Osteoblast (primary cell): ENCODE data around the gene BRMS1L. TPM values are rescaled to one million over a fixed set of nuclear protein-coding genes. Genes with fewer than 3 reads are reported as not detected.

Experiments used
- DNase-seq: peaks from one replicate; pipeline ENCODE4 v3.0.0; 2011; ENCODE audit warnings: low spot score, mixed read lengths; ENCODE audit not compliant: insufficient read length; ENCODE audit errors: missing footprints
- H2AFZ ChIP-seq: 2 replicates; pipeline ENCODE4 v1.6.0; 2011; ENCODE audit warnings: mild to moderate bottlenecking, low read length
- H3K27ac ChIP-seq: 2 replicates; pipeline ENCODE4 v1.5.1; 2011; ENCODE audit warnings: mild to moderate bottlenecking, low read depth, low read length, moderate library complexity
- H3K27me3 ChIP-seq: 2 replicates; pipeline ENCODE4 v1.6.0; 2012; ENCODE audit warnings: mild to moderate bottlenecking, control low read depth, inconsistent platforms, low read length, moderate library complexity; ENCODE audit not compliant: insufficient read depth
- H3K36me3 ChIP-seq: 2 replicates; pipeline ENCODE4 v1.5.1; 2011; ENCODE audit warnings: mild to moderate bottlenecking, low read length, control low read depth, moderate library complexity; ENCODE audit not compliant: insufficient read depth
- H3K4me1 ChIP-seq: 2 replicates; pipeline ENCODE4 v1.5.1; 2011; ENCODE audit warnings: mild to moderate bottlenecking, low read length, control low read depth, moderate library complexity; ENCODE audit not compliant: insufficient read depth
- H3K4me2 ChIP-seq: 2 replicates; pipeline ENCODE4 v1.6.0; 2011; ENCODE audit warnings: mild to moderate bottlenecking, low read length; ENCODE audit not compliant: insufficient read depth
- H3K4me3 ChIP-seq: fragments of 200-600 bp; sonication (generic); 3 replicates; pipeline ENCODE4 v1.5.1; 2012; ENCODE audit warnings: mild to moderate bottlenecking, low read length, inconsistent platforms; ENCODE audit not compliant: insufficient read depth
- H3K79me2 ChIP-seq: 2 replicates; pipeline ENCODE4 v1.6.0; 2012; ENCODE audit warnings: mild to moderate bottlenecking, low read length, control low read depth, inconsistent platforms; ENCODE audit not compliant: insufficient read depth
- H3K9me3 ChIP-seq: 2 replicates; pipeline ENCODE4 v1.5.1; 2011; ENCODE audit warnings: low read depth, low read length, control low read depth
- H4K20me1 ChIP-seq: 2 replicates; pipeline ENCODE4 v1.6.0; 2012; ENCODE audit warnings: mild to moderate bottlenecking, low read length, control low read depth; ENCODE audit not compliant: insufficient read depth
- total RNA-seq: library from RNA; depleted of rRNA; stranded (reverse); fragments of >200 nt; gene quantifications from 2 replicates; pipeline ENCODE4 v1.2.3, GENCODE V29; 2012
- TF ChIP-seq, protein P1 (sequence below): IDR thresholded peaks from 2 replicates; pipeline ENCODE4 v1.5.1; 2011; ENCODE audit warnings: mild to moderate bottlenecking, low read depth, low read length, moderate library complexity; ENCODE audit errors: extremely low read depth

Gene BRMS1L
- total RNA-seq, 1 donor: 3.6 TPM

DNA sequence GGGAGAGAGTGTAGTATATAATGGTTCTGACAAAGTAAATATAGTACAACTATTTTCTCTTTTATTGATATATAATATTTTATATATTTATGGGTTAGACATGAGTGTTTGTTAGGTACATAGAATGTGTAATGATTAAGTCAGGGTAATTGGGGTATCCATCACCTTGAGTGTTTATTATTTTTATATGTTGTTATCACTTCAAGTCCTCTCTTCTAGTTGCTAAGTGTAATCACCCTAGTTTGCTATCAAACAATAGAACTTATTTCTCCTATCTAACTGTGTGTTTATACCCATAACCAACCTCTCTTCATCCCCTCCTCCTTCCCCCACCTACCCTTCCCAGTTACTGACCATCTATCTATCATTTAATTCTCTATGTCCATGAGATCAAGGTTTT is 64.2 kb downstream of the BRMS1L start:
- H3K79me2 ChIP-seq: no peaks in the 10 kb centered on the region
- H3K4me2 ChIP-seq: no peak overlapping the region
- H3K4me1 ChIP-seq: no peaks in the 10 kb centered on the region
- DNase-seq: no peak
- no peaks in the 10 kb centered on the region for H3K27me3 ChIP-seq
- no peaks in the 10 kb centered on the region for H4K20me1 ChIP-seq
- H3K27ac ChIP-seq: no peak overlapping the region
- H3K9me3 ChIP-seq: no peaks in the 10 kb centered on the region
- H2AFZ ChIP-seq: no peak overlapping the region
- H3K4me3 ChIP-seq: no peak overlapping the region
- TF ChIP-seq, protein P1, sequence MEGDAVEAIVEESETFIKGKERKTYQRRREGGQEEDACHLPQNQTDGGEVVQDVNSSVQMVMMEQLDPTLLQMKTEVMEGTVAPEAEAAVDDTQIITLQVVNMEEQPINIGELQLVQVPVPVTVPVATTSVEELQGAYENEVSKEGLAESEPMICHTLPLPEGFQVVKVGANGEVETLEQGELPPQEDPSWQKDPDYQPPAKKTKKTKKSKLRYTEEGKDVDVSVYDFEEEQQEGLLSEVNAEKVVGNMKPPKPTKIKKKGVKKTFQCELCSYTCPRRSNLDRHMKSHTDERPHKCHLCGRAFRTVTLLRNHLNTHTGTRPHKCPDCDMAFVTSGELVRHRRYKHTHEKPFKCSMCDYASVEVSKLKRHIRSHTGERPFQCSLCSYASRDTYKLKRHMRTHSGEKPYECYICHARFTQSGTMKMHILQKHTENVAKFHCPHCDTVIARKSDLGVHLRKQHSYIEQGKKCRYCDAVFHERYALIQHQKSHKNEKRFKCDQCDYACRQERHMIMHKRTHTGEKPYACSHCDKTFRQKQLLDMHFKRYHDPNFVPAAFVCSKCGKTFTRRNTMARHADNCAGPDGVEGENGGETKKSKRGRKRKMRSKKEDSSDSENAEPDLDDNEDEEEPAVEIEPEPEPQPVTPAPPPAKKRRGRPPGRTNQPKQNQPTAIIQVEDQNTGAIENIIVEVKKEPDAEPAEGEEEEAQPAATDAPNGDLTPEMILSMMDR: no peak
- H3K36me3 ChIP-seq: no peaks in the 10 kb centered on the region

DNA sequence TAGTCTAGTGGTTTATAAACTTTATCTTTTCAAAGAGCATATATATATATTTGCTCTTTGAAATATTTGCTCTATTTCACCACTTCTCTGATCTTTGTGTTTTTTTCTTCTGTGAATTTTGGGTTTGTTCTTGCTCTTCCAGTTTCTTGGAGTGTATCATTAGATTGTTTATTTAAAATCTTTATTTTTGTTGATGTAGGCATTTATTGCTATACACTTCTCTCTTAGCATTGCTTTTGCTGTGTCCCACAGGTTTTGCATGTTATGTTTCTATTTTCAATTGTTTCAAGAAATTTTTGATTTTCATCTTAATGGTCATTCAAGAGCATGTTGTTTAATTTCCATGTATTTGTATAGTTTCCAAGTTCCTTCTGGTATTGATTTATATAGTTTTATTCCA is 69.1 kb downstream of the BRMS1L start:
- Histone ChIP-seq H3K4me3 (no peak overlapping the region), H3K36me3 (no peaks in the 10 kb centered on the region), H3K27ac (no peak overlapping the region), H3K9me3 (no peaks in the 10 kb centered on the region), H3K4me2 (no peak overlapping the region), H3K79me2 (no peaks in the 10 kb centered on the region), H3K27me3 (no peaks in the 10 kb centered on the region), H4K20me1 (no peaks in the 10 kb centered on the region), H3K4me1 (no peaks in the 10 kb centered on the region), H2AFZ (no peak overlapping the region)
- no peak for DNase-seq
- TF ChIP-seq, protein P1: no peak

- no peak for DNase-seq
- no peaks in the 10 kb centered on the region for H4K20me1 ChIP-seq
- no peak overlapping the region for H2AFZ ChIP-seq
- no peaks in the 10 kb centered on the region for H3K4me1 ChIP-seq
- no peaks in the 10 kb centered on the region for H3K36me3 ChIP-seq
- no peak overlapping the region for H3K27ac ChIP-seq
- H3K27me3 ChIP-seq: no peaks in the 10 kb centered on the region
- TF ChIP-seq, protein P1: no peak
- H3K4me2 ChIP-seq: no peak overlapping the region
- H3K9me3 ChIP-seq: no peaks in the 10 kb centered on the region
- H3K4me3 ChIP-seq: no peak overlapping the region
- no peaks in the 10 kb centered on the region for H3K79me2 ChIP-seq
Measured at GRCh38 chr14:35897616-35898111, 71.5 kb downstream of the BRMS1L start.

DNA sequence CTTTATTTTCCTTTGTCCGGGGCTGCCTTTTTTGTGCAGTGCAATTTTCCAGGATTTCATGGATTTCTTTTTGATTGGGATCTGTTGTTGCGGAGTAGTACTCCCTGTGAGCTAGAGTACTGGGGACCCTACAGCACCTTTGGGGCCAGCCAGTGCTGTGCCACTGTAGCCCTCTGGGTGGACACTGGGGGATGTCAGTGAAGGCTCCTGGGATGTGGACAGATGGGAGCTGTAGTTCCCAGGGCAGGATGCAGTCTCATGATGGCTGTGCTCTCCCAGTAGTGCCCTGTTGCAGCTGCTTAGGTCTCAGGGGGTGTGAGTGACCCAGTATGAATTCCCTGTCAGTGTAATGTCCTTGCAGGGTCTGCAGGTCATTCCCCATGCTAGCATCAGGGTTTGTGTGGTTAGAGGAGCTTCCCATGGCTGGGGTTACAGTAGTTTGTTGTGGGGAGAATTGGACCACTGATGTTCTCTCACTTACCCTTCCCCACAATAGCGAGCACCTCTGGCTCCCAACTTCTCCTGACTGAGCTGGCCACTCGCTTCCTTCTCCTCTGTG is 72.2 kb downstream of the BRMS1L start:
- Histone ChIP-seq H3K4me1 (no peaks in the 10 kb centered on the region), H3K4me2 (no peak overlapping the region), H3K79me2 (no peaks in the 10 kb centered on the region), H4K20me1 (no peaks in the 10 kb centered on the region), H3K9me3 (no peaks in the 10 kb centered on the region), H3K27me3 (no peaks in the 10 kb centered on the region), H2AFZ (no peak overlapping the region), H3K27ac (no peak overlapping the region), H3K4me3 (no peak overlapping the region), H3K36me3 (no peaks in the 10 kb centered on the region)
- DNase-seq: no peak
- TF ChIP-seq, protein P1: no peak
